HEK293 (cell line): ENCODE measurements around the gene TEX47.

Experiments
- CTCF ChIA-PET: fragments of 350-600 bp; formaldehyde crosslinking; extraction: SDS; loops from one replicate; lab custom pipeline; 2021; ENCODE audit warnings: antibody characterized with exemption; lab: Yijun Ruan, JAX
- POLR2A ChIA-PET: fragments of 300-600 bp; formaldehyde crosslinking; extraction: SDS; loops from one replicate; lab custom pipeline; 2020; ENCODE audit warnings: antibody characterized with exemption, inconsistent platforms; lab: Yijun Ruan, JAX
- H3K27ac ChIP-seq: fragments of 200-500 bp; sonication (Bioruptor generic); 2 replicates; pipeline ENCODE4 v1.5.1; 2014; ENCODE audit warnings: low read depth, low read length, control low read depth, inconsistent platforms; ENCODE audit errors: extremely low read depth
- H3K36me3 ChIP-seq, 2 experiments: fragments of 200-500 bp in 1 of 2; sonication (Bioruptor generic) in 1 of 2; 1 replicate in 1 of 2; 2 replicates in 1 of 2; pipeline ENCODE4 v1.5.1; 2014 to 2017; ENCODE audit warnings: inconsistent platforms in 2 of 2, low read length in 2 of 2; ENCODE audit not compliant: control insufficient read depth in 2 of 2, insufficient read depth in 1 of 2
- H3K4me1 ChIP-seq: fragments of 200-500 bp; sonication (Bioruptor generic); 2 replicates; pipeline ENCODE4 v1.5.1; 2014; ENCODE audit warnings: mild to moderate bottlenecking, low read length, inconsistent platforms; ENCODE audit not compliant: control insufficient read depth, insufficient read depth
- H3K4me3 ChIP-seq: 2 replicates; pipeline ENCODE4 v1.5.1; 2011; ENCODE audit warnings: low read depth, mild to moderate bottlenecking, control low read depth, low read length, moderate library complexity
- H3K9me3 ChIP-seq: fragments of 200-500 bp; sonication (Bioruptor generic); 2 replicates; pipeline ENCODE4 v1.5.1; 2014; ENCODE audit warnings: low read depth, low read length, inconsistent platforms; ENCODE audit not compliant: control insufficient read depth, insufficient read depth
- BCL6B ChIP-seq: fragments of 450-650 bp; formaldehyde crosslinking; IDR thresholded peaks from 2 replicates; pipeline ENCODE4 v1.5.1; 2017; ENCODE audit warnings: missing biosample characterization, missing genetic modification characterization
- PRDM1 ChIP-seq: fragments of 450-650 bp; formaldehyde crosslinking; IDR thresholded peaks from 2 replicates; pipeline ENCODE4; 2016; ENCODE audit warnings: missing biosample characterization, missing genetic modification characterization
- REPIN1 ChIP-seq: fragments of 450-650 bp; formaldehyde crosslinking; IDR thresholded peaks from 2 replicates; pipeline ENCODE4 v1.5.1; 2017; ENCODE audit warnings: missing biosample characterization, missing genetic modification characterization, low read depth
- YY2 ChIP-seq: fragments of 450-650 bp; formaldehyde crosslinking; IDR thresholded peaks from 2 replicates; pipeline ENCODE4 v1.5.1; 2016; ENCODE audit warnings: missing biosample characterization, missing genetic modification characterization
- ZBTB48 ChIP-seq: fragments of 450-650 bp; formaldehyde crosslinking; IDR thresholded peaks from 2 replicates; pipeline ENCODE4 v1.5.1; 2016; ENCODE audit warnings: missing biosample characterization, missing genetic modification characterization
- ZFP3 ChIP-seq: fragments of 450-650 bp; formaldehyde crosslinking; IDR thresholded peaks from 2 replicates; pipeline ENCODE4 v1.5.1; 2016; ENCODE audit warnings: low read depth, missing biosample characterization, missing genetic modification characterization
- ZNF175 ChIP-seq: fragments of 450-650 bp; formaldehyde crosslinking; IDR thresholded peaks from 2 replicates; pipeline ENCODE4 v1.5.1; 2016; ENCODE audit warnings: missing biosample characterization, missing genetic modification characterization
- ZNF19 ChIP-seq: fragments of 450-650 bp; formaldehyde crosslinking; IDR thresholded peaks from 2 replicates; pipeline ENCODE4; 2016; ENCODE audit warnings: missing biosample characterization, missing genetic modification characterization, low read depth
- ZNF221 ChIP-seq: fragments of 450-650 bp; formaldehyde crosslinking; IDR thresholded peaks from 2 replicates; pipeline ENCODE4 v1.5.1; 2017; ENCODE audit warnings: missing biosample characterization, missing genetic modification characterization, borderline replicate concordance
- ZNF26 ChIP-seq: fragments of 450-650 bp; formaldehyde crosslinking; IDR thresholded peaks from 2 replicates; pipeline ENCODE4 v1.5.1; 2016; ENCODE audit warnings: missing biosample characterization, missing genetic modification characterization
- ZNF302 ChIP-seq: fragments of 450-650 bp; formaldehyde crosslinking; IDR thresholded peaks from 2 replicates; pipeline ENCODE4 v1.5.1; 2016; ENCODE audit warnings: missing biosample characterization, missing genetic modification characterization, low read depth
- ZNF37A ChIP-seq: fragments of 450-650 bp; IDR thresholded peaks from 2 replicates; pipeline ENCODE4 v1.5.1; 2018; ENCODE audit warnings: missing biosample characterization, missing genetic modification characterization
- ZNF398 ChIP-seq: fragments of 450-650 bp; formaldehyde crosslinking; IDR thresholded peaks from 2 replicates; pipeline ENCODE4 v1.5.1; 2017; ENCODE audit warnings: missing biosample characterization, missing genetic modification characterization
- ZNF510 ChIP-seq: fragments of 450-650 bp; formaldehyde crosslinking; IDR thresholded peaks from 2 replicates; pipeline ENCODE4 v1.5.1; 2018; ENCODE audit warnings: mild to moderate bottlenecking, missing genetic modification characterization, missing biosample characterization; ENCODE audit not compliant: insufficient replicate concordance
- ZNF596 ChIP-seq: fragments of 450-650 bp; IDR thresholded peaks from 2 replicates; pipeline ENCODE4 v1.5.0; 2018; ENCODE audit warnings: missing biosample characterization, mild to moderate bottlenecking, missing genetic modification characterization, moderate library complexity
- ZNF623 ChIP-seq: fragments of 450-650 bp; formaldehyde crosslinking; IDR thresholded peaks from 2 replicates; pipeline ENCODE4 v1.5.1; 2016; ENCODE audit warnings: missing biosample characterization, missing genetic modification characterization
- ZNF660 ChIP-seq: fragments of 450-650 bp; IDR thresholded peaks from 2 replicates; pipeline ENCODE4 v1.5.1; 2018; ENCODE audit warnings: missing biosample characterization, mild to moderate bottlenecking, missing genetic modification characterization
- TF ChIP-seq, protein P1 (sequence below): fragments of 450-650 bp; formaldehyde crosslinking; IDR thresholded peaks from 2 replicates; pipeline ENCODE4 v1.5.0; 2017; ENCODE audit warnings: missing biosample characterization, missing genetic modification characterization, borderline replicate concordance
- TF ChIP-seq, protein P2 (sequence below): fragments of 450-650 bp; IDR thresholded peaks from 2 replicates; pipeline ENCODE4 v1.5.1; 2018; ENCODE audit warnings: missing biosample characterization, mild to moderate bottlenecking, missing genetic modification characterization

The TEX47 gene

DNA sequence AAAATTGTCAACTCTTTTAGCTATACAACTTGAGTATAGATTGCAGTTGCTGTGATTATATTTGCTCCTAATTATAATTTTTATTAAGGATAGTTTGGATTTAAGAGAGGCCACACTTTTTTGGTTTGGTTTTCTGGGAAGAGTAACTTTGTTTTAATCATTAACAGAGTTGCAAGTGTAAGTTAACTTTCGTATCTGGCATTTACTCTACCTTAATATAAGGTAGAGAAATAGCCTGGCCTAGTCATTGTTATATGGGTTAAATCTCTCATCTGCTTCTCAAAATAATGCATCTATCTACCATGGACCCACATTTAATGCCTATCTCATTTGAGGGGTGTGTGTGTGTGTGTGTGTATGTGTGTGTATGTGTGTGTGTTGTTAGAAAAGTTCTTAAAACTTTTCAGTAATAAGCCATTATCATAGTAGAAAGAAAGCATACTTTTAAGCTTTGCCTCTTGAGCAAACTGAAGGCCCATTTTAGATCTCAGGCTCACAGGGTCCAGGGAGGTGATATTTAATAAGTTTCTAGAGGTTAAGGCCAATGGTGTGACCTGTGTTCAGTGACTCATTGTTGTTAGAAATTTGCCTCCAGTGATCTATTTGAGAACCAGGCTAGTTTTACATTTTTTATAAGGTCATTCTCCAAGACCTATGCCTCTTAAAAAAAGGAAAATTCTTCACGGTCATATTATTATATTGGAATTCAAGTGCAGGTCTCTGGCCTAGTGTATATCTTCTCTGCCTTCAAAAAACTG lies 10.9 kb upstream of the TEX47 start (continued):
- TF ChIP-seq, protein P1, sequence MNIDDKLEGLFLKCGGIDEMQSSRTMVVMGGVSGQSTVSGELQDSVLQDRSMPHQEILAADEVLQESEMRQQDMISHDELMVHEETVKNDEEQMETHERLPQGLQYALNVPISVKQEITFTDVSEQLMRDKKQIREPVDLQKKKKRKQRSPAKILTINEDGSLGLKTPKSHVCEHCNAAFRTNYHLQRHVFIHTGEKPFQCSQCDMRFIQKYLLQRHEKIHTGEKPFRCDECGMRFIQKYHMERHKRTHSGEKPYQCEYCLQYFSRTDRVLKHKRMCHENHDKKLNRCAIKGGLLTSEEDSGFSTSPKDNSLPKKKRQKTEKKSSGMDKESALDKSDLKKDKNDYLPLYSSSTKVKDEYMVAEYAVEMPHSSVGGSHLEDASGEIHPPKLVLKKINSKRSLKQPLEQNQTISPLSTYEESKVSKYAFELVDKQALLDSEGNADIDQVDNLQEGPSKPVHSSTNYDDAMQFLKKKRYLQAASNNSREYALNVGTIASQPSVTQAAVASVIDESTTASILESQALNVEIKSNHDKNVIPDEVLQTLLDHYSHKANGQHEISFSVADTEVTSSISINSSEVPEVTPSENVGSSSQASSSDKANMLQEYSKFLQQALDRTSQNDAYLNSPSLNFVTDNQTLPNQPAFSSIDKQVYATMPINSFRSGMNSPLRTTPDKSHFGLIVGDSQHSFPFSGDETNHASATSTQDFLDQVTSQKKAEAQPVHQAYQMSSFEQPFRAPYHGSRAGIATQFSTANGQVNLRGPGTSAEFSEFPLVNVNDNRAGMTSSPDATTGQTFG: no peak

DNA sequence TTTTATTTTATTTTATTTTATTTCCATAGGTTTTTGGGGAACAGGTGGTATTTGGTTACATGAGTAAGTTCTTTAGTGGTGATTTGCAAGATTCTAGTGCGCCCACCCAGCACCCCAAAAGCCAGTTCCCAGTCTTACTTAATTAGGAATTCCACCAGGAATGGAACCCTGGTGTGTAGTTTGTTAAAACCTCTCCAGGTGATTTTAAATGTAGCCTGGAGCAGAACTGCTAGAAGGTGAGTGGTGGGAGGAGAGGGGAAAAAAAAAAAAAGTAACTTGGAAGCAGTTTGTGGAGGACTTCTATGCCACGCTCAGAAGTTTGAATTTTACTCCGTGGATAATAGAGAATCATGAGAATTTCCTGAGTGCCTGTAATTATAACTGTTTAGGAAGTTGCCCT lies 5.5 kb upstream of the TEX47 start:
- TF ChIP-seq ZNF26 (tag by site-specific recombination): no peak
- no peak for TF ChIP-seq ZNF221
- no peak for TF ChIP-seq ZNF660 (tag by site-specific recombination)
- no peaks in the 10 kb centered on the region for H3K9me3 ChIP-seq
- no peaks in the 10 kb centered on the region for H3K36me3 ChIP-seq
- no peaks in the 10 kb centered on the region for H3K4me1 ChIP-seq
- ChIA-PET POLR2A (no interaction called here), CTCF (interaction anchor here (0.7 kb wide), 1 partner anchor 1671 kb away, joined by 3 read pairs; no protein-coding TSS in a partner anchor)
- no peak overlapping the region for H3K4me3 ChIP-seq
- no peak overlapping the region for H3K27ac ChIP-seq

DNA sequence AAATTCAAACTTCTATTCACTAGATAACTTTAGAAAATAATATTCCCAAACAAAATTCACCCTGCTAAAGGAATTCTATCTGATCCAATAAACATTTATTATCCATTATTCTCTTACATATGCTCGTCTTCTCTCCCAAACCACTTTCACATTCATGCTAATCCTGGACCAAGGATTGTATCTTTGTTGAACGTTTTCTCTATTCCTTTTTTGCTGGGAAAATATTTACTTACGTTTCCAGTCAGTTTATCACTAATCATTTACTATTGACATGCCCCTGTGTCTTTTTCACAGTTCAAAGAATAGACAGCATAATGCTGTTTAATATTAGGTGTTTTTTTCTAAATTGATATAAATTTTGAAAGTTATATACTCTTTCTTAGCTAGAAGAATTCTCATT lies 3.2 kb downstream of the TEX47 start:
- Histone ChIP-seq H3K4me3 (no peak overlapping the region), H3K4me1 (no peaks in the 10 kb centered on the region), H3K27ac (no peak overlapping the region), H3K36me3 (no peaks in the 10 kb centered on the region), H3K9me3 (no peaks in the 10 kb centered on the region)
- TF ChIP-seq, protein P1: no peak
- no peak for TF ChIP-seq ZFP3 (tag by site-specific recombination)
- no peak for TF ChIP-seq ZNF175
- TF ChIP-seq ZNF19 (tag by site-specific recombination): no peak
- TF ChIP-seq PRDM1 (tag by site-specific recombination): no peak
- no peak for TF ChIP-seq ZNF37A (tag by site-specific recombination)
- no peak for TF ChIP-seq ZNF302 (tag by site-specific recombination)
- no peak for TF ChIP-seq REPIN1 (tag by site-specific recombination)
- TF ChIP-seq, protein P2, sequence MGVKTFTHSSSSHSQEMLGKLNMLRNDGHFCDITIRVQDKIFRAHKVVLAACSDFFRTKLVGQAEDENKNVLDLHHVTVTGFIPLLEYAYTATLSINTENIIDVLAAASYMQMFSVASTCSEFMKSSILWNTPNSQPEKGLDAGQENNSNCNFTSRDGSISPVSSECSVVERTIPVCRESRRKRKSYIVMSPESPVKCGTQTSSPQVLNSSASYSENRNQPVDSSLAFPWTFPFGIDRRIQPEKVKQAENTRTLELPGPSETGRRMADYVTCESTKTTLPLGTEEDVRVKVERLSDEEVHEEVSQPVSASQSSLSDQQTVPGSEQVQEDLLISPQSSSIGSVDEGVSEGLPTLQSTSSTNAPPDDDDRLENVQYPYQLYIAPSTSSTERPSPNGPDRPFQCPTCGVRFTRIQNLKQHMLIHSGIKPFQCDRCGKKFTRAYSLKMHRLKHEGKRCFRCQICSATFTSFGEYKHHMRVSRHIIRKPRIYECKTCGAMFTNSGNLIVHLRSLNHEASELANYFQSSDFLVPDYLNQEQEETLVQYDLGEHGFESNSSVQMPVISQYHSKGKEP (tag by site-specific recombination): no peak
- no peak for TF ChIP-seq ZNF623 (tag by site-specific recombination)
- TF ChIP-seq ZNF398 (tag by site-specific recombination): no peak
- no peak for TF ChIP-seq ZBTB48
- TF ChIP-seq ZNF510 (tag by site-specific recombination): no peak
- TF ChIP-seq ZNF596 (tag by site-specific recombination): no peak
- no peak for TF ChIP-seq YY2 (tag by site-specific recombination)
- TF ChIP-seq BCL6B: no peak
- CTCF ChIA-PET: interaction anchor here (1.1 kb wide), 1 partner anchor 43 kb away, joined by 4 read pairs; no protein-coding TSS in a partner anchor
- POLR2A ChIA-PET: no interaction called here
